GM21528 (cell line): ENCODE data around the gene ANKRD18B.
"Not testable (repeated sequence)": the region's sequence is repeated elsewhere in the genome, so short reads cannot be mapped to it uniquely, and the experiment has no call there.

ENCODE experiments used
- ATAC-seq: cut with Tn5 transposase; IDR thresholded peaks from one replicate; pipeline ENCODE4 v1.9.1; 2021; ENCODE audit warnings: mild to moderate bottlenecking, moderate library complexity; ENCODE audit not compliant: unreplicated experiment, low FRiP score

Gene ANKRD18B

DNA sequence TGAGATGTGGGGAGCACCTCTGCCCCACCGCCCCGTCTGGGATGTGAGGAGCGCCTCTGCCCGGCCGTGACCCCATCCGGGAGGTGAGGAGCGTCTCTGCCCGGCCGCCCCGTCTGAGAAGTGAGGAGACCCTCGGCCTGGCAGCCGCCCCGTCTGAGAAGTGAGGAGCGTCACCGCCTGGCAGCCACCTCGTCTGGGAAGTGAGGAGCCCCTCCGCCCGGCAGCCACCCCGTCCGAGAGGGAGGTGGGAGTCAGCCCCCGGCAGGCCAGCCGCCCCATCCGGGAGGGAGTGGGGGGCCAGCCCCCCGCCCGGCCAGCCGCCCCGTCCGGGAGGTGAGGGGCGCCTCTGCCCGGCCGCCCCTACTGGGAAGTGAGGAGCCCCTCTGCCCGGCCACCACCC lies 76.9 kb downstream of the ANKRD18B start:
- ATAC-seq: not testable (repeated sequence)

GRCh38 chr9:33604249-33604648 lies 80.2 kb downstream of the ANKRD18B start:
- ATAC-seq: not testable (repeated sequence)

- ATAC-seq: not testable (repeated sequence)
Observed at GRCh38 chr9:33604936-33605335, 80.9 kb downstream of the ANKRD18B start.

- ATAC-seq: no peak
Observed at GRCh38 chr9:33611358-33611757, 87.3 kb downstream of the ANKRD18B start.

DNA sequence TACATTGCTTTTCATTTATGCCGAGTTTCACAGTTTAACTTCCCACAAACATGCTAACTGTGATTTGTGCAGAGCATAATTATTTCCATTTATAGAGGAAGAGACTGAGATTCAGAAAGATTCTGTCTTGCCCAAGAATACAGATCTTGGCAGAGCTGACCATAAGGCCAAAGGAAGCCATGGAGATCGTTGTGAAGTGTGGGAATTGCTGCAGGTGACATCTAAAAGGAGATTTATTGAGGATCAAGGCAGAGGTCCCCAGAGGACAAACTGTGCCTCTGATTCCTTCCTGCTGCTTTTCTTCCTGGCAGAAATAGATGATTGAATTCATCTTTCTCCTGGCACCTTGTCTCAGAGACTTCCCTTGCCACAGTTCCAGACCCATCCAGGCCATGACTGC lies 88.4 kb downstream of the ANKRD18B start:
- ATAC-seq: not testable (repeated sequence)

DNA sequence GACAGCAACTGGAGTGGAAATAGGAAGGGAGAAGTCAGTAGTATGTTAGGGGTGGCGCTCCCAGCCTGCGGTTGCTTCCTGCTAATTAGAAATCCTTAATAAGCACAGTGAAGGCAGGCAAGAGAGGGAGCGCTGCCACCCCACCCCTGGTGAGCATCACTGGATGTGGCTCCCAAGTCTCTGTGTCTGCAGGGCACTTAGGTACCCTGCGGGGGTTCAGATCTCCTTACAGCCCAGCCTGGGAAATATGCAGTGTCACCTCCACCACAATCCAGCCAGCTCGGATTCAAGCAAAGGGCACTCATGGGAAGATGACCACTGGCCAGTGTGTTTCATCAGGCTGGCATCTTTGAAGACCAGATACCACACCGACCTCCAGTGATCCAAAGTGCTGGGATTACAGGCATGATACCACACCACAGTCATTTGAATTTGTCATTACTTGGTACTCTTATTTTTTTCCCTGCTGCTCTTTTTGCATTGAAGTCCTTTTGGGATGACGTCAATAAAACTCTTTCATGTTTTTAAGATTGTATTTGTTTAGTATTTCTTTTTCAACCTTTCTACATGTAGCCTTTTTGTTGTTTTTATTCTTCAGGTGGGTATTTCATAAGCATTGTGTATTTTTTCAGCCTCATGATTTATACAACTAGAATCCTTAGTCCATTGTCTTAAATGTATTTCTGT lies 90.1 kb downstream of the ANKRD18B start:
- no peak for ATAC-seq

GRCh38 chr9:33618370-33618769 lies 94.3 kb downstream of the ANKRD18B start:
- ATAC-seq: not testable (repeated sequence)

GRCh38 chr9:33619666-33620404 lies 95.8 kb downstream of the ANKRD18B start:
- ATAC-seq: no peak

- ATAC-seq: no peak
Observed at GRCh38 chr9:33620738-33621439, 96.8 kb downstream of the ANKRD18B start.
